ENCODE data around the gene SMPD4.
A peak's percentile ranks its signal among the peaks of the same experiment; 100 is the strongest.
"Not testable (repeated sequence)": the region's sequence is repeated elsewhere in the genome, so short reads cannot be mapped to it uniquely, and the experiment has no call there.

Gene SMPD4

DNA sequence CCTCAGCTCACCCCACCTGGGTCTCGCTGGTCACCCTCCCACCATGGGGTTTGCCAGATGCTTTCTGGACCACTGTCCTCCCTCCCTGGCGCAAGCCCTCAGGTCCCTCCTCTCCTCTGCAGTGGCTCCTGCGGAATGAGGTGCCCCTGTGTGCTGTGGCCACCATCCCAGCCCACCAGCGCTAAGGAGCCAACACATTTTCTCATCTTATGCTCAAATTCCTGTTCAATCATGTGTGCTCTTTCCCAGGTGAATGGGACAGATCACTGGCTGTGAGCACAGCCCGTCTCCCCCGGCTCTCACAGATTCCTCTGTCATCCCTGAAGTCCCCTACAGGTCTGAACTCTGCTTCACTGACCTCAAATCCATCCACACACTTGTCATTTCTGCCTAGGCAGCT lies 21.3 kb downstream of the SMPD4 start:
- TF ChIP-seq POLR2A (IDR thresholded peaks at IDR 0.05; ENCODE audit: low read depth, low read length) (no peak), PAX5 (IDR thresholded peaks at IDR 0.05; ENCODE audit: insufficient read depth, low read length, severe bottlenecking) (no peak), POU2F2 (IDR thresholded peaks at IDR 0.05; ENCODE audit: low read depth, low read length) (no peak), POLR2AphosphoS5 (IDR thresholded peaks at IDR 0.05; ENCODE audit: low read depth, low read length) (no peak), SPI1 (IDR thresholded peaks at IDR 0.05; ENCODE audit: low read depth, low read length) (no peak), TAF1 (IDR thresholded peaks at IDR 0.05; ENCODE audit: low read depth, low read length) (no peak)
- DNase-seq (ENCODE audit: insufficient read length, low spot score) (no peak), FAIRE-seq (no peak)

DNA sequence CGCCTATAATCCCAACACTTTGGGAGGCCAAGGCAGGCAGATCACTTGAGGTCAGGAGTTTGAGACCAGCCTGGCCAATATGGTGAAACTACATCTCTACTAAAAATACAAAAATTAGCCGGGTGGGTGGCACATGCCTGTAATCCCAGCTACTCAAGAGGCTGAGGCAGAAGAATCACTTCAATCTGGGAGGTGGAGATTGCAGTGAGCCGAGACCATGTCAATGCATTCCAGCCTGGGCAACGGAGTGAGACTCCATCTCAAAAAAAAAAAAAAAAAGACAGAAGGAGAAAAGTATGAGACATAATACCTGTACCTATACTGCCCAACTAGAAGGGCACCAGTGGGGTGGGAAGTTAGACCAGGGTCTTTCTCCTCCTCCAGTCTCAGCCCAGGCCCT lies 22.0 kb downstream of the SMPD4 start:
- FAIRE-seq; DNase-seq (ENCODE audit: insufficient read length, low spot score): not testable (repeated sequence)

GRCh38 chr2:130158631-130159030 lies 22.8 kb downstream of the SMPD4 start:
- TF ChIP-seq SPI1 (IDR thresholded peaks at IDR 0.05; ENCODE audit: low read depth, low read length) = no peak
- TF ChIP-seq POLR2AphosphoS5 (IDR thresholded peaks at IDR 0.05; ENCODE audit: low read depth, low read length) = no peak
- TF ChIP-seq TAF1 (IDR thresholded peaks at IDR 0.05; ENCODE audit: low read depth, low read length) = no peak
- TF ChIP-seq POU2F2 (IDR thresholded peaks at IDR 0.05; ENCODE audit: low read depth, low read length) = no peak
- no peak for TF ChIP-seq PAX5 (IDR thresholded peaks at IDR 0.05; ENCODE audit: insufficient read depth, low read length, severe bottlenecking)
- TF ChIP-seq POLR2A (IDR thresholded peaks at IDR 0.05; ENCODE audit: low read depth, low read length) = no peak
- peak; percentile 38 for FAIRE-seq
- DNase-seq (ENCODE audit: insufficient read length, low spot score) = no peak

GRCh38 chr2:130157825-130158514 lies 23.4 kb downstream of the SMPD4 start:
- peak; percentile 64 for FAIRE-seq
- not testable (repeated sequence) for DNase-seq (ENCODE audit: insufficient read length, low spot score)
- TF ChIP-seq POU2F2 (IDR thresholded peaks at IDR 0.05; ENCODE audit: low read depth, low read length) (0 out of 2 replicates have a peak, but pooled peaks have one; percentile 33), SPI1 (IDR thresholded peaks at IDR 0.05; ENCODE audit: low read depth, low read length) (peak; percentile 73)

DNA sequence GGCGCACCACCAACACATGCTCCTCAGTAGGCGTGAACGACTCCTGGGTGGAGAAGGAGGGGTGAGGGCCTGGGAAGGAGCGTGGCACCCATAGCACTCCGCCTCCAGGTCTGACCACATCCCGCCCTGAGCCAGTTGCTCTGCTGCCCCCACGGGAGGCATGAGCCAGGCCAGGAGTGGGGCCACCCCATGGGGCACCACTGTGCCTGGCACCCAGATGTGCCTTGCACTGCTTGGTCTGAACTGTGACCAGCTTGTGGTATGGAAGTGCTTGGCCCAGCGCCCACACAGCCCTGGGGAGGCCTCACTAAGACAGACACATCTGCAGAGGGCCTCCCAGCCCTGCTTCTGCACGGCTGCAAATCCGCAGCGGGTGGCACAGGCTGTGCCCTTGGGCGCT lies 24.0 kb downstream of the SMPD4 start:
- FAIRE-seq = peak; percentile 89
- not testable (repeated sequence) for DNase-seq (ENCODE audit: insufficient read length, low spot score)

DNA sequence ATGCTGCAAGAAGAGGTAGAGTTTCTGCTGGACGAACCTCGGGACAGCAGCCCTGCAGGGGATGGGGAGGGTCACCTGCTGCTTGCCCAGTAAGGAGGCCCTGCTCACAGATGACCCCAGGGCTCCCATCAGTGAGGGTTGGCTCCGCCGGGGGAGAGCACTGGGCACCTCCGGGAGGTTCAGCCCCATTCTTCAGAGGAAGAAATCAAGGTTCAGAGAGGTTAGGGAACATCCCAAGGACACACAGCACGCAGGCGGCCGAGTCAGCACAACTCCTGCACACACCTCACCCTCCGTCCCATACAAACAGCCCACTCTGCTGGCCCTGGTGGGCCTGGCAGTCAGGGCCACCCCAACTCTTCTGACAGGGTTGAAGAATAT lies 24.8 kb downstream of the SMPD4 start:
- DNase-seq (ENCODE audit: insufficient read length, low spot score) = no peak

GRCh38 chr2:130155956-130156623 lies 25.3 kb downstream of the SMPD4 start:
- DNase-seq (ENCODE audit: insufficient read length, low spot score) (peak; percentile 49), FAIRE-seq (peak; percentile 75)

More for the DNA sequence above, 24.8 kb downstream of the SMPD4 start:
- TF ChIP-seq TAF1 (IDR thresholded peaks at IDR 0.05; ENCODE audit: low read depth, low read length) (no peak), PAX5 (IDR thresholded peaks at IDR 0.05; ENCODE audit: insufficient read depth, low read length, severe bottlenecking) (no peak), SPI1 (IDR thresholded peaks at IDR 0.05; ENCODE audit: low read depth, low read length) (no peak), POLR2A (IDR thresholded peaks at IDR 0.05; ENCODE audit: low read depth, low read length) (no peak), POLR2AphosphoS5 (IDR thresholded peaks at IDR 0.05; ENCODE audit: low read depth, low read length) (no peak), POU2F2 (IDR thresholded peaks at IDR 0.05; ENCODE audit: low read depth, low read length) (no peak)
- no peak for FAIRE-seq

- FAIRE-seq (no peak), DNase-seq (ENCODE audit: insufficient read length, low spot score) (no peak)
- no peak for TF ChIP-seq TAF1 (IDR thresholded peaks at IDR 0.05; ENCODE audit: low read depth, low read length)
- TF ChIP-seq POLR2A (IDR thresholded peaks at IDR 0.05; ENCODE audit: low read depth, low read length) = no peak
- no peak for TF ChIP-seq POU2F2 (IDR thresholded peaks at IDR 0.05; ENCODE audit: low read depth, low read length)
- no peak for TF ChIP-seq POLR2AphosphoS5 (IDR thresholded peaks at IDR 0.05; ENCODE audit: low read depth, low read length)
- no peak for TF ChIP-seq SPI1 (IDR thresholded peaks at IDR 0.05; ENCODE audit: low read depth, low read length)
- TF ChIP-seq PAX5 (IDR thresholded peaks at IDR 0.05; ENCODE audit: insufficient read depth, low read length, severe bottlenecking) = no peak
These were observed 26.3 kb downstream of the SMPD4 start for GRCh38 chr2:130154773-130155765.

GRCh38 chr2:130154423-130154770 lies 27.0 kb downstream of the SMPD4 start:
- DNase-seq (ENCODE audit: insufficient read length, low spot score) = not testable (repeated sequence)

GRCh38 chr2:130153721-130154422 lies 27.5 kb downstream of the SMPD4 start:
- peak; percentile 58 for FAIRE-seq
- not testable (repeated sequence) for DNase-seq (ENCODE audit: insufficient read length, low spot score)

More at GRCh38 chr2:130154423-130154770, 27.0 kb downstream of the SMPD4 start:
- not testable (repeated sequence) for FAIRE-seq

Data from GM12891 (cell line).